ENCODE data around the gene POLN.

The POLN gene

DNA sequence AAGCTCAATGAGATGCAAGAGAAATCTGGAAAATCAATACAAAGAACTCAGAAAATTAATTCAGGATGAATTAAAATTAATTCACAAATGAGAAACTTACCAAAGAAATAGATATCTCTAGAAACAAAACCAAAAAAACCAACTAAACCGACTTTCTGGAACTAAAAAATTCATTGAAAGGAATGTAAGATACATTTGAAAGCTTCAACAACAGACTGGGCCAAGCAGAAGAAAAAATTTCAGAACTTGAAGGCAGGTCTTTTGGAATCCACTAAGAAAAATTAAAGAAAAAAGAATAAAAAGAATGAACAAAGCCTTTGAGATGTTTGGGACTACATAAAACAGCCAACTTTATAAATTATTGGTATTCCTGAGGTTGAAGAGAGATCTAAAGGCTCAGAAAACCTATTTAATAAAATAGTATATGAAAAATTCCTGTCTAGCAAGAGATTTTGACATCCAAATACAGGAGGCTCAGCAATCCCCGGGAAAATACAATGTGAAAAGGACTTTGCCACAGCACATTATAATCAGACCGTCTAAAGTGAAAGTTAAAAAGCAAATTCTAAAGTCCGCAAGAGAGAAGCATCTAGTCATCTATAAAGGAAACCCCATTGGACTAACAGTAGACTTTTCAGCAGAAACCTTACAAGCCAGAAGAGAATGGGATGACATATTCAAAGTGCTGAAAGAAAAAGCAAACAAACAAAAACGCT lies 138.6 kb downstream of the POLN start:
- DNase-seq = no peak

- no peak for DNase-seq
Observed at GRCh38 chr4:2102045-2102883, 139.7 kb downstream of the POLN start.

GRCh38 chr4:2101346-2102044 lies 140.4 kb downstream of the POLN start:
- no peak for DNase-seq

- no peak for DNase-seq
Observed at GRCh38 chr4:2096073-2096609, 145.8 kb downstream of the POLN start.

DNA sequence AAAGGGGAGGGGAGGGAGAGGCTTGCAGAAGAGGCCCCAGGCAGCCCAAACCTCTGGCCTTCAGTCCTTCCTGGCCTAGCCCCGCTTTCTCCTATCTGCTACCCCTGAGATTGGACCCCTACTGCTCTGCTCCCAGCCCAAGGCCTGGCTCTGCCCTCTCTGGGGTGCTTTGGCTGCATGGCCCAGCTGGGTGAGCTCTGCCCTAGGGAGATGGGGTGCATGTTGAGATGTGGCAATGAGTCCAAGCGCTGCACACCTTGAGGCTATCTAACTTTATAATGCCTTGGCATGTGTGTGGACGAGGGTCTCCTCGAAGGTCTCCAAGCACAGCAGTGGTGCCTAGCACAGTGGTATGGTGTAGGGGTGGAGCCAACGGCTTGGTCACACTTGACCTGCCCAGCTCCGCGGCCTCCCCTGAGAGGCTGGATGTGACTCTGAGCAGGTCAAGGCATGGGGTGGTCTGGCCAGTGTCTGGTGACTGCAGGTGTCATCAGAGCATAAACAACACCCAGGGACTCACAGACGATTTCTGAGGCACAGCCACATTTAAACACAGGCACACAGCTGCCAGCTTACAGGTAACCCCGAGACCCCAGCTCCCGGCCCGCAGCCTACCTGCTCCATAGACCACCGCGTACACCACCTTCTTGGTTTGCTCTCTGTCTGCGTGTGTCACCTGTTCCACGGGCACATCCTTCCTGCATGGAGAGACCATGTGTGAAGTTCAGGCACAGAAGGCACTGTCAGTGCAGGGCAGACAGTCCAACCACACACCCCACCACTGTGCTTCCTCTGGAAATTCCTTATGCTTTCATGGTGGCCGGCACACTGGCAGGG lies 146.5 kb downstream of the POLN start:
- DNase-seq = no peak

DNA sequence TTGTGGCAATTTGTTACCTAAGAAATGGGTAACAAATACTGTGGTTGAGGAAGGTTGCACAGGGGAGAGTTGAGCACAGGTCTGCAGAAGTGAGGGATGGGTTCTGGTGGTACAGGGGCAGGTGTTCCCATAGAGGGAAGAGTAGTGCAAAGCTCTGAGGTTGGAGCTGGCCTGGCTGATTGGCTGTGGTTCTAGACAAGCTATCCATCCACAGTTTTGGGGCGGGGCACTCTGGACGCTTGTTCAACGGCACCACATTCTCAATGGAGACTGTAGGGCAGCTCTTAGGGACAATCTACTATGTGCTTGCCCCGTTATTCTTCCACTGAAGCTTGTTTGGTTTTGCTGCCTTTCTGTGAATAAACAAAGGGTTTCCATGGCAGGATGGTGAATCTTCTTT lies 147.4 kb downstream of the POLN start:
- no peak for DNase-seq

DNA sequence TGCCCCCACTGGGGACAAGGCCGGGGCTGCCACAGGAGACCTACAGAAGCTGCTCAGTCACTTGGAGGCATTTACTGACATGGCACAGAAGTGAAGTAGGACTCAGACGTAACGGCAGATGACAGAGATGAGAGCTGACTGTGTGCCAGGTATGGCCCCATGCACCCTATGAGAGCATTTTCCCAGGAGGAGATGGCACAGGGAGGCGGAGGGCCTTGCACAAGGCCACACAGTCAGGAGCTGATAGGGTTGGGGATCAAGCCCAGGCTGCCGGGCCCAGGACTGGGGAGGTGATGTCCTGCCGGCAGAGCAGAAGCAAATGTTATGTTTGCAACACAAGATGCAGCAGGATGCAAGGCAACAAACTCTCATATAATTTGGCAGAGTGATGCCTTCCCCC lies 148.7 kb downstream of the POLN start:
- no peak for DNase-seq

DNA sequence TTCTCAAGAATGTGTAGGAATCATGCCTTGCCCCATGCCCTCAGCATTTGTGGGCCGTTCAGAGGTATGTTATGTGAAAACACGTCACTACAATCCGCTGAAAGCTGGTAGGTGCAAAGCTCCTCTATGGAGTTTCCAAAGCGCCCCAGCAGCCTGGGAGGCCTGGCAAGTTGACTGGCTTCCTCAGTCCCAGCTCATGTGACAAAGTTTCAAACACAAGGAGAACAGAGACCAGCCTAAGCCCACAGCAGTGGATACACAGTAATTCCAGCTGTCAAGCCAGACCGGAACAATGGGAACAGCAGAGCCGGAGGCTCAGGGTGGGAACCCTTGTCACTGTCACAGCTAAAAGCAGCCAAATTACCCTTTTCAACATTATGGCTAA lies 149.3 kb downstream of the POLN start:
- peak in 1 of 2 experiments; percentile 8 for DNase-seq

DNA sequence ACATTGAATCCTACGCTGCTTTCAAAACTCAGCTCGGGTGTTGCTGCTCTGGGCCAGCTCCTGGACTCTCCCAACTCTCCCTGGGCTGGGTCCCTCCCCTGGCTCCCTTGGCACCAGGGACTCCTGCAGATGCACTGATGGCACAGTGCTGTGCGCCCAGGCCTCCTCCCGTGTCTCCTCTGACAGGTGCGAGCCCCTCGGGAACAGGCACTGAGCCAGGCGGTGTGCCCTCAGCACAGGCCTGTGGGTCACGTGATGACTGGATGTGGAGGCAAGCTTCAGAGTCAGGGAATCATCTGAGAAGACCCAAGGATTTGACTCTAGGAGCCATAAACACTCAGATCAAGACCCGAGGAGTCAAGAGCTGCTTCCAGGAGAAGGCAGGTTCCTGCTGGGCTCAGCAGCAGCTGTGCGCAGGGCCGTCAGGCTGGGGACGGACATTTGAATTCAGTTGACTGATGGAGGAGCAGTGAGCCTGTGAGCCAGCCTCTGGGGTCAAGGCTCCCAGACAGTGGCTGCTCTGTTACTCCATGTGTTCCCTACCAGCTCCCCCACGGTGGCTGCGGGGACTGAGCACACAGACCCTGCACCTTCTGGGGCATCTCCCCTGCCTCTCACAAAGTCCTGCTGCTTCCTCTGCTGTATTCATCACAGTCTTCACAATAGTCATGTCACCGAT lies 149.8 kb downstream of the POLN start:
- peak in 1 of 2 experiments; percentile 2 for DNase-seq

GRCh38 chr4:2090642-2091041 lies 151.3 kb downstream of the POLN start:
- no peak for DNase-seq

- no peak for DNase-seq
Observed at GRCh38 chr4:2089222-2089621, 152.7 kb downstream of the POLN start.

- no peak for DNase-seq
Observed at GRCh38 chr4:2087170-2087569, 154.8 kb downstream of the POLN start.

DNA sequence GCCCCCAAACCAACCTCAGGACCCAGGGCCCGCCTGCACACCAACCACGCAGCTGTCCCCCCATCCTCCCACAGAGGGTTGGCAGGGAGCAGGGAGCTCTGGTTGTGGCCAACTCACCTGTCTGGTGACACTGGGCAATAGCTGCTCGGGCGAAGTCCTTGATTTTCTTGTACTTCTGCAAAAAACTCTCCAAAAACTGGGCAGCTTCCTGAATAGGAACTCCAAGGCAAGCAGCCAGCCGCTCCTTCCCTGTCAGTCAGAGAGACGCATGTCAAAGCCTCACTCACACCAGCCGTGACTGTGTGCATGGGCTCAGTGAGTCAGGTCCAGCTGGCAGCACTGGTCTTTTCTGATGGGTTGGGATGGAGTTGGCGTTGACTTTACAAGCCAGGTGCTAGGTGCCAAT lies 156.4 kb downstream of the POLN start:
- peak; percentile 5 to 14 for DNase-seq

DNA sequence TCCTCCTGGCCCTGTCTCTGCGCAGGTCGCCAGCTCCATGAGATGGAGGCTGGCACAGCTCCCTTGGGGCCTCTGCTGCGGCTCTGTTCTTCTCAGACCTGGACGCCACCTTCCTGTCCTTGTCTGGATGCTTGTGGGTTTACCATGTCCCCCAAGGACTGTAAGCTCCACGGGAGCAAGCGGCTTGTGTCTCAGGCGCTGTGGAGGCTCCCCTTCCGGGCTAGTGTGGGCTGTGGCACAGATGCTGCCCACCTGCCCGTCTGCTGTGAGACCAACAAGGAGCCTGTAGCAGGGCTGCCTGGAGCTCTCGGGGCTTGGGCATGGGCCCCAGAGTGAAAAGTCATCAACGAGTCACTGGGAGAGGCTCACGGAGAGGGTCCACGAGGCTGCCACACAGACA lies 157.6 kb downstream of the POLN start:
- peak in 1 of 2 experiments; percentile 10 for DNase-seq

GRCh38 chr4:2083826-2084160 lies 158.1 kb downstream of the POLN start:
- DNase-seq = peak; percentile 1

- peak; percentile 3 to 12 for DNase-seq
Observed at GRCh38 chr4:2083116-2083825, 158.7 kb downstream of the POLN start.

GRCh38 chr4:2082627-2083026 lies 159.3 kb downstream of the POLN start:
- DNase-seq = peak; percentile 2

GRCh38 chr4:2082118-2082517 lies 159.8 kb downstream of the POLN start:
- DNase-seq = peak in 1 of 2 experiments; percentile 4

DNA sequence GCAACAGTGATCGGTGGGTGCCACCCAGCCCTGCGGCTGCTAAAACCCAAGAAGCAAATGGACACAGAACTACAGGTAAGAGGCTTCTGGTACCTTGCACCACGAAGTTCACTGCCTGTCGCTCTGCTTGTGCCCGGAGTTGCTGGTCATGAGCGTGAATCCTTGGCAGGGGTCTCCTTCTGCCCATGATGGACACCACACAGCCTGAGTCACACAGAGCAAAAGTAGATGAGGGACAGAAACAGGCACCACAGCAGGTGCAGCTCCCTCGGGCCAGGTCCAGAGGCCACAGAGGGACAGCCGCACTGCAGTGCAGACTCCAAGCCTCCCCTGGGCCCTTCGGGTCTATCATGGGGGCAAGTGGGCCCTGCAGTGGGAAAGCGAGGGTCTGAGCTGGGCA lies 160.4 kb downstream of the POLN start:
- peak in 1 of 2 experiments; percentile 3 for DNase-seq

- DNase-seq = no peak
Observed at GRCh38 chr4:2080429-2081300, 161.3 kb downstream of the POLN start.

Data from activated T-cell treated with anti-CD3 and anti-CD28 coated beads, Interleukin-2, amount 50 U/mL, for 48 hours (primary cell).